GM19238 (cell line): Measurements from ENCODE around the gene GRIA1.

Experiments
- DNase-seq: peaks from one replicate; pipeline ENCODE4 v3.0.0; 2011; ENCODE audit warnings: low spot score; ENCODE audit not compliant: insufficient read length

GRIA1 gene

DNA sequence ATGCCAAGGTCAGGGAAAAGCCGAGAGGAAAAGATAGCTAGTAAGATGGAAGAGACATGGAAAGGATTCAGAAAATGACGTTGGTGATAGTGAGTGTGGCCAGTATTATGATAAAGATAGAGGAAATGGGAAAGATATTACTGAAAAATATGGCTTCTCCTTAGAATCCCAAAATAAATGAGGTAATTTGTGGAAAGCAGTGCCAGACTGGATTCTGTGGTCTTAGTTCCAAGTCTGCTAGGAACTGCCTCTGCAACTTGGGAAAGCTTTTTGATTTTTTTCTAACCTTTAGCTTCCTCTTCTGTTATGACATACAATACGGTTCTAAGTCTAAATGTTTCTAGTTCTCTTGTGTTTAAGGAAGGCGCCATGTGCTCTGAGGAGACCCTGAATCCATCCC, 54.2 kb downstream of the GRIA1 start:
- no peak for DNase-seq

DNA sequence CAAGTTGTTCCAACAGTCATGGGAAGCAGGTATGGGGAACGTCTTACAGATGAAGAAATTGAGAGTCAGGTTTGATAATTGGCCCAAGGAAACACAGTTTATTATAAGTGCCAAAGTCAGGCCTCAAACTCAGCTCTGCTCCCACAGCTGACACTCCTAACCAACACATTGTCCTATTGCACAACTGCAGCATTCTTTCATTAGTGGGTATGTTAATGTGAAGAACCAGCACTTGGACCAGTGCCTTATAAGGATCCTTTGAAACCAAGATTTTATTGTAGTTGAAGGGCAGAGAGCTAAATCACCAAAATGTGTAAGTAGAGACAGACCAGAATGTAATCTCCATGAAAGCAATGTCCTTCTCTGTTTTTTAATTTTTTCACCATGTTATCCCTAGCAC, 56.1 kb downstream of the GRIA1 start:
- no peak for DNase-seq

DNA sequence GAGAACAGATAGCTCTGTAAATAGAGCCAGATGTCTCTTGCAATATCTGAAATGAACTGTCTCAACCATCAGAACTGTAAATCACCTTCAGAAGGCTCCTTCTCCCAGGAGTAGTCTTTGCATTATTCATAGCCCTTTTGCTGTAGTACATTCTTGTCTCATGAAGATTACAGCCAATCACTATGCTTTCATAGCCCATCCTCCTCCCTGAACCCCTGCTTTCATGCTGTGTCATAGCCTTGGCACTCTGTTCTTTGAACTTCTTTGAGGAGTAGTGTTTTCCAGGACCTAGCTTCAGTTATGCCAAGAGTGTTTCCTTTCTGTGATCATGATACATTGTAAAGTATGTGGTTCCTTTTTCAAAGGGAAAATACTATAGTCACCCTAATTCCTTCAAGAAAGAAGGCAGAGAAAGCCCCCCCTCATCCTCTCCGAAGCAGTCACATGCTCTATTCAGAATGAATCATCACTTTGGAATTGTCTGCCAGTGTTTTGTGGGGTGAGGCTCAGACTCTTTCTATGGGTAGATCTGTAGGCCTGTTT, 61.1 kb downstream of the GRIA1 start:
- no peak for DNase-seq

DNA sequence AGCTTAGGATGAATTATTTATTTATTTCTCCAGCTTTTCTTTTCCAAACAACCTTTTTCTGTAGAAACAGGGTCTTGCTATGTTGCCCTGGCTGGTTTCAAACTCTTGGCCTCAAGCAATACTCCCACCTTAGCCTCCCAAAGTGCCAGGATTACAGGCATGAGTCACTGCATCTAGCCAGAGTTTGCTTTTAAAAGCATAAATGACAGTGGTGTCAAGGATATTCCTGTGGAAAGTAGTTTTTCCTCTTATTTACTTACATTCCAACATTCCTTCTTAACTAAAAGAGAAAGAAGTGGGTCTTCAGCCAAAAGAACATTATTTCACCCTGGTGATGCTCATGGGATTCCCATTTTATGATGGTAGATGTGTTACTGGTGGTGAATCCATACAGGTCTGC, 62.4 kb downstream of the GRIA1 start:
- no peak for DNase-seq

DNA sequence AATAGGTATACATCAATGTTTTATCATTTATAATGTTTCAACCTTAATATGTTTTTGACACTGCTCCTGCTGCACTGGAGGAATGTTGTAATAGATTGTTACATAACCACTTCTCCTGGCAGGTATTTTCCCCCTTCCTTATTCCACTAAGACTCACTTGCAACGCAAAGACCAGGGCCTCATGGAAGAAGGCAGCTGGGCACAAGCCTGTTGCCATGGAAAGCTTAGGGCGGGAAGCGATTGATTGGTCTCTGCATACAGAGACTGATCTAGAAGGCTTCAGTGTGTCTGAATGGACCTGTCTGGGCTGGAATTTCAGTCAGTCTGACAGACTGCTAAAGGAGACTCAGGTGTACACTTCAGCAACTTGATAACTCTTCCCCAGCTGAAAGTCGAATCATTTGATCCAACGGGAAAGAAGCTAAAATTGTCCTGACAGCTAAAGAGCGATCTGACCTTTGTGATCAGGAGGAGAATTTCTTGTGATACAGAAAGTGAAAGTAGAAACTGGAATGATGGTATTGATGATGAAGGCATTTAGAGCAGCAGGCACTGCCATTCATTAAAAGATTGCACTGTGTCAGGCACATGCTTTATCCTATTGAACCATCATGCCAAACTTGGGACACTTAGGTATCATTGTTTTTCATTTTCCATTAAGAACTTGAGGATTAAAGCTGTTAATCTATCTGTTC, 65.1 kb downstream of the GRIA1 start:
- no peak for DNase-seq

DNA sequence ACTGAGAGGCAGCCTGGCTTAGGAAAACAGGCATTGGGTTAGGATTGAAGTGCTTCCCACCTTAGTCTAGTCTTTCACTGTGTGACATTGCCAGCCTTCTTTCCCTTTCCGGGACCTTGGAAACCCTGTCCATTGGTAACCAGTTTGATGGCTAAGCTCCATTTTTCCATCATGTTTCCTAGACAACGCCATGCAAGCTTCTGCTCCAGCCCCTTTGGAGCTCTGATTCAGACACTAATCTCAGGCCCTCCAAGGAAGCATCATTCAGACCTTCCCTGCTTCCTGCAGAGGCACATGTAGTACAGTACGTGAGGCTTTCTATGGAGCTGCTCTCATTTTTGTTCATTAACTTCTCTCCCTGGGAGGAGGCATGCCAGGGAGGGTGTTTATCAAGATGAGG, 68.5 kb downstream of the GRIA1 start:
- no peak for DNase-seq

DNA sequence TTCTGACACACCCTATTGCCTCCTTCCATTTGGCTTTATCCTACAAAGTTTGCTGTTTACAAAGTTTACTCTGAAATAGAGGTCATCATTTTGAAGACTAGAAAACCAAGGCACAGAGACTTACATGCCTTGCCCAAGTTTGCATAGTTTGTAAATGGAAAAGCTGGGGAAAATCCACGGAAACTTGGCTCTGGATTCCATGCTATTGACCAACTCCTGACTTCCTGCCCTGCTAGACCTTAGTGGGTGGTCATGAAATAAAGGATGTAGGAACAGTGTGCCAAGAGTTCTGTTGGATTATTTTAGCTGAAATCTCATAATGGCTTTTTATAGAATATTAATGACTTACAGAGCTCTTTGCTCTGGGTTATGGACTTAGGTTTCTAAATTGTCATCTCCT, 69.5 kb downstream of the GRIA1 start:
- no peak for DNase-seq

DNA sequence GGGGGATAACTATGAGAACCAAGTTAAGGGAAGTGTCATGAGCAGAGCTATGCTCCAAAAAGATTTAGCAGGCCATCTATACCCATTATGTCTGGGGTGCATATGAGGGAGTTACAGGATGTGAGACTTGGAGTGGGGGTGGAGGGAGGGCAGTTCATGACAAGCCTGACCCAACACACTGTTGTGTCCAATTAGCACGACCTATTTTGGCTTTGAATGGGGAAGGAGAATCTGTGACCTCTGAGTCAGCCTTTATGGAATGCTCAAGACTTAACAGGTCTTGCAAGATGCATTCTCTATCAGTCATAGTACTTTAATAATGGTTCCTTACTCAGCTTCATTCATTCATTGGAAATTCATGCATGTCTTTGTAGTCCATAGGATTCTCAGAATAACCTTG, 71.7 kb downstream of the GRIA1 start:
- no peak for DNase-seq

DNA sequence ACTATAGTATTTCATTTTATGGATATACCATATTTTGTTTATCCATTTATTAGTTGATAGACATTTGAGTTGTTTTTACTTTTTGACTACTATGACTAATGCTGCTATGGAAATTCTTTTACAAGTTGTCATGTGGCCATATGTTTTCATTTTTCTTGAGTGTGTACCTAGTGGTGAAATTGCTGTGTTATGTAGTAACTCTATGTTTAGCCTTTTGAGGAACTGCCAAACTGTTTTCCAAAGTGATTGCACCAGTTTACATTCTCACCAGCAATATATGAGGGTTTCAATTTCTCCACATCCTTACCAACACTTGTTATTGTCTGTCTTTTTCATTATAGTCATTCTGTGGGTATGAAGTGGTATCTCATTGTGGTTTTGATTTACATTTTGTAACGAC, 75.4 kb downstream of the GRIA1 start:
- DNase-seq, result no peak

DNA sequence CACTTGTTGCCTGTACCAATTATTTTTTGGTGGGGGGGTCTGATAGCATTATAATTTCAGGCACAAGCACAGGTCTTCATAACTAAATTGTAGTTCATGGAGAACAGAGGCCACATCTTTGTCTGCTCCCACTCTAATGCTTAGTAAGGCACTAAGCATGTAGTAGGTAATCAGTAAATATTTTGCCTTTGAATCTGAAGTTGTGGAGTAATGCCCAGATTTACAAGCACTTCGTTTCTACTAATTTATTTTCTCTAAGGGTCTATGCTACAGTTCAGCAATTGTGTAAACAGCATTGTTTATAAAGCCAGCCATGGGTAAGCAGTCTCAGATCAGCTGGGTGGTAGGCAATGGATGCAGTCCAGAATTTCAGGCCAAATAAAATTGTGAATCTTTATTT, 78.6 kb downstream of the GRIA1 start:
- DNase-seq, result no peak

DNA sequence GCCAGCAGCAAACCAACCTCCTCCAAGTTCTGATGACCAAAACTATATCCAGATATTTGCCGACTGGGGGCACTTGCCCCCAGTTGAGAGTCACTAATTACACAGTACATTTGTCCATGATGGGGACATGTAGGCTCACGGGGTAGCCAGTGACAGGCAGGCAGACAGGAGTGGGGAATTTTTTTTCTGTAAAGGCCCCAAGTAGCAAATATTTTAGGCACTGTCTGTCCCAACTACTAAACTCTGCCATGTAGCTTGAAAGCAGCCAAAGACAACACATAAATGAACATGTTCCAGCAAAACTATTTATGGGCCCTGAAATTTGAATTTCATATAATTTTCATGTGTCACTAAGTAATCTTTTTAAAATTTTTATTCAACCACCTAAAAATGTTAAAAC, 80.7 kb downstream of the GRIA1 start:
- no peak for DNase-seq

DNA sequence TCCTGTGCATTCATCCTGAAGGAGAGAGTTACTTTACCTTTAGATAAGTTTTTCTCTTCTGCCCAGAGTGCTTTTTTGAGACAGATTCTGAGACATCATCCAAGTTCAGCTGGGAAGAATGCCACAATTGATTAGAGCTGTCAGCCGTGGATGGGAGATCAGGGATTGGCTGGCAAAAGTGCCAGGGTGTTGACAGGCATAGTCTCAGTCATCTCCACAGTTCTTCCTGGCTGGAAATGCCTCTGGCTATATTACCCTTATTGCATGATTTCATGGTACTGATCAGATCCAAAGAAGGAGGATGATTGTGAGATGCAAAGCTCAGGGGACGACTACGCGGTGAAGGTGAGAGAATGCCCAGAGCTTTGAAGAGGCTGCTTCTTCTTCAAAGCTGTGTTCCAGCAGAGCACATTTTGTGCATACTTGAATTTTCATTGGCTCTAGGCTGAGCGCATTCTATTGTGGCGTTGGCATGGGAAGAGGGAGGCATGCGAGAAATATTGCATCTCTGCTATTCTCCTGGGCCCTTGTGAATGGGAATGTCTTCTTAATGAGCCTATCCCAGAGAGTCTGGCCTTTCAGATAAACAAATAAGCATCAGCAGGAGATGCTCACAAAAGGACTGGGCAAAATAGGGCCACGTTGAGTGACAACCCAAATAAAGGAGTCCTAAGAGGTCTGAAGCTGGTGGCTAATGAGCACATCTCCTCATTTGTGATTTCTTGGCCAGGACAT, 82.1 kb downstream of the GRIA1 start:
- no peak for DNase-seq

DNA sequence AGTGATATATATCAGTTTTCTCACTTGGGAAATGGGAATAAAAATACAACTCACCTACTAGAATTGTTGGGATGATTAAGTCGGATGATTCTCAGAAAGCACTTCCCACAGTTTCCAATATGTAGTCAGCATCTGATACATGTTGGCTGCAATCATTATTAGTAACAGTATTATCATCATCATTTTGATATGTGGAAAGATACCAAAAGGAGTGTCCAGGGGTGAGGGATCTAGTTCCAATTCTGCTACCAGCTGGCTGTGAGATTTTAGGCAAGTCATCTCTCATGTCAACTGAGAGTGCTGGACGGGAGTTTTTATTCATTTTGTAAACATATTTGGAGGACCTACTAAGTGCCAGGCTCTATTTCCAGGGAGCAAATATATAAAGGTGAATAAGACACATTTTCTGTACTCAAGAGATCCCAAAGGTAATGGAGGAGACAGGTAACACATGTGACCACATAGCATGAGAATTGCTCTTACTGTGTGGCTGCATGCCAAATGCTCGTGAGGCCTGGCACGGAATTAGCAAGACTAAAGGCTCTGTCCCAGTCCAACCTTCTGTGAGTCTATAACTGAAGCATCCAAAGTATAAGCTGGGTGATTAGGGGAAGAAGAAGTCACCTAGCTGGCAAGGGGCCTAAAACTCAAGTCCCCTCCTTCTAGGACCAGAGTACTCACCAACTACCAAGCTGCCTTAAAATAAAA, 83.0 kb downstream of the GRIA1 start:
- DNase-seq, result no peak

DNA sequence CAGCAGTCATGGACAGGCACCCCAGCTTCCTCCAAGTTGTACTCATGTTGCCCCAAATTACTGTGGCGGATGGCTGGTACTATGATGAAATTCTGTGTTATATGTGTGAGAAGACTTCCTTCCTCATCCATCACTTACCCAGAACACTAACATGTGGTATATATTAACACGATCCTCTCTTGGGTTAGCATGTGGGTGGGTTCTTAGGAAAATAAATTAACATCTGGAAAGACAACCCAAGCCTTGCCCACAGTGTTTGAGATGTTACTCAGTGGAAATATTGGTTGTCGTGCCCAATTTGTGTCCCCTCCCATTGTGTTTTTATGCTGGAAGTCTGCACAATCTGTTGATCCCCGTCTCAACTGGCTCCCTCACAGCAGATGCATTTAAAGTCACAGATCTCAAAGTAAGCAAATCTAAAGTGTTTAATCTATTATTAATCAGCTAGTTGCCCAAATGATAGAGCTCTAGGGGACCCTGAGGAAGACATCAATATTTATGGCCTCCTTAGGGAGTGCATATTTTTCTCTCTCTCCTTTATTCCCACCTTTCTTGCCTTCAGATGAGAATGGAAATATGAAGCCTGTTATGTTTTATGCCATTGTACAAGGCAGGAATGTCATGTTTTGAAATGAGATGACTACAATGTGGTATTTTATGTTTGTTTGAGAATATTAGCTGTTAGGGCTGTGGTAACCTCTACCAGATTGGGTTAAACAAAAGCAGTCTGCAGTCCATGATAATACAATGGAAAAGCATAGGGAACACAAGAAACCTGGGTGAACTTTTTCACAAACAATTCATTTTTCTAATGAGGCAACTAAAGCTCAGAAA, 93.9 kb downstream of the GRIA1 start:
- DNase-seq, result no peak

DNA sequence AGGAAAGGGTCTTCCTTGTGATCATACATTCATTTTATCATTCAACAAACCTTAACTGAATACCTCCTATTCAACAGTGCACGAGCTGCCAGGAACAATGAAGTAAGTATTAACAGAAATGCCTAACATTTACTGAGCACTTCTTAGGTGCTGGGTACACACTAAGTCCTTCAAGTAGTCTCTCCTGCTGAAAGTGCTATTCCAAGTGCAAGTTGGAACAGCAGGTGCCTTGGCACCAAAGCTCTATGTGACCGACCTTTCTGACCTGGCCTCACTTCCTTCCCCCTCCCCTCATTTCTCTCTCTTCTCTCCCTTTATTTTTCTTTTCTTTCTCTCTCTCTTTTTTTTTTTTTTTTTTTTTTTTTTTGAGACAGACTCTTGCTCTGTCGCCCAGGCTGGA, 94.5 kb downstream of the GRIA1 start:
- no peak for DNase-seq

DNA sequence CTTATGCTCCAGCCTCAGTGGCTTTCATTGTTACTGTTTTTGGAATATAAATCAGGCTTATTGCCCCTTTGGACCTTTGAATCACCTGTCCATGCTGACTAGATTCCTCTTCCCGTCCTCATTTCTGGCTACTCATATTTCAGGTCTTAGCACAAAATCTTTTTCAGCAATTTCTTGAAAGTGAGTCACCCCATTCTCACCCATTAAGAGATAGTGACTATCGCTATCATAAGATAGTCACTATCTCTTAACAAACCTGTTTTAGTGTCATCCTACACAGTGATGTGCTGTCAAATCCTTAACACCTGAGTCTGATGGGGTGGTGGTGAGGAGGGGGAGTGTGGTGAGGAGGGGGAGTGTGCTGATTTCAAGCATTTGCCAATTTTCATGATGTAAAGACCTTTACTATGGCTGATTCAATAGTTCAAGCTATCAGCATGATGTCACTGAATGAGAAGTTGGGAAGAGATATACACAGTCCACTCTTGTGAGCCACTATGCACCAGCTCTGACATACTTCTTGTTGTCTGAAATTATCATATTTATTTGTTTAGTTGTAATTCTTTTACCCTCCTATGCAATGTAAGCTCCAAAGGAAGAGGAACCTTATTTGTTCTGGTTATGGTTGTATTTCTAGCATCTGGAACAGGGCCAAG, 95.3 kb downstream of the GRIA1 start:
- no peak for DNase-seq

DNA sequence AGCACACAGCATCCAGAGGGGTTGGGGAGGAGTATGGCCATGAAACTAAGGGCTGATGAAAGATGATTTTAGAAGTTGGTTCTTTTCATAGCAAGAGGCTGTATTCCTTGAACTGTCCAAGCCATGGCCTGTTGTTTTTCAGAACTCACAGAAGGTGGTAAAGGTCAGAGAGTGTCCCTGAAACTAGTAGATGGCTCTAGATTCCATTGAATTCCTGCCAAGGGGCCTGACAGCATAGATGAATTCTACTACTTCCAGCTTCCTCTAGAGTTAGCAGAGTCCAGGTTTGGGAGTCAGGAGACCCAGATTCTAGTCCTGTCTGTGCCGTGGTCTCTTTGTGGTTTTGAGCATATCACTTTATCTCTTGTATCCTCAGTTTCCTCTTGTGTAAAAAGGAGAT, 101.6 kb downstream of the GRIA1 start:
- no peak for DNase-seq

DNA sequence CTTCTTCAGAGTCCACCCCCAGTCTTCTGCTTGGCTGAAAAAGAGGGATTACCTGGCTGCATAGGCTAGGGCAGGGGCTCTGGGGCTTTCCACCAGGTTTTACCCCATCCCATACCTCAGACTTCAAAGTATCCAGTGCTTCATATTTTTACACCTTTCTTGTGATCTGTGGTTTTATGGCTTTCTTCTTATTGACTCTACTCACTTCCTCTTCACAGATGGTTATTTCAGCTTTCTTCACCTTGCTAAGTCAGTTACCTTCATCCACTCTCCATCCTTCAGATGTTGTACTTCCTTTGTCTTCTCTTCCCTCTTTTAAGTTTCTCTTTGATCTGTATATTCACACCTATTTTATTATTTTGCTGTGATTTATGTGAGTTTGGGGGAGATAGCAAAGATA, 104.3 kb downstream of the GRIA1 start:
- no peak for DNase-seq

DNA sequence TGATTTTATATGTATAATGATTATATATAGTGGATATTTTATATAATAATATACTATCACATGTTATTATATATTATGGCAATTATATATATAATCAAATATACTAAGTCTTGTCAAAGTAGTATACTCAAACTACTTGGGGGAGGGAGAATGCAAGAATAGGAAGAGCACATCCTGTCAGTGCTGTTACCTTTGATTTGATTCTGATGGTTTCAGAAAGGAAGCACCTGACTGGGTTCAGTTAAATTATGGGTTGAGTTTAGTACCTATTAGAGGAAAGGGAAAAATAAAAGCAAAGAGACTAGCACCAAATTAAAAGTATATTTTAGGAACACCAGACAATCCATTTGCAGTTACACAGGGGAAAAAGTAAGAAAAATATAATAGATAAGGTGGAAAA, 107.6 kb downstream of the GRIA1 start:
- no peak for DNase-seq

DNA sequence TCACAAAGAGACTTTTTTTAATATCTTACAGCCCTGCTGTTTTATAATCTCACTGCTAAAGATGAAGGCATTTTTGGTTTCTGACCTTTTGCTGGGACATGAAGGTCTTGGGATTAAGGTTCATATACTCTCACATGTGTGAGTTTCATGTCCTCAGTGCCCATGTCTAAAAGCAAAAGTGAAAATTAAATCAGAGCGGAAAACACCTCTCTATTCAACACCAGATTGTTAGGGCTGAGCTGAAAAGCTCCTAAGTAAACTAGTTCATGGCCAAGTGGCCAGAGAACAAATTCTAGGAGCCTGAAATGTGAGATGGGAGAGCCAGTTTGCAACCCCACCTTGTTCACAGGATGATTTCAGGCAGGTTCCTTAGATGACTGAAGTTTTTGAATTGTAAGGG, 110.9 kb downstream of the GRIA1 start:
- peak; percentile 3 for DNase-seq

DNA sequence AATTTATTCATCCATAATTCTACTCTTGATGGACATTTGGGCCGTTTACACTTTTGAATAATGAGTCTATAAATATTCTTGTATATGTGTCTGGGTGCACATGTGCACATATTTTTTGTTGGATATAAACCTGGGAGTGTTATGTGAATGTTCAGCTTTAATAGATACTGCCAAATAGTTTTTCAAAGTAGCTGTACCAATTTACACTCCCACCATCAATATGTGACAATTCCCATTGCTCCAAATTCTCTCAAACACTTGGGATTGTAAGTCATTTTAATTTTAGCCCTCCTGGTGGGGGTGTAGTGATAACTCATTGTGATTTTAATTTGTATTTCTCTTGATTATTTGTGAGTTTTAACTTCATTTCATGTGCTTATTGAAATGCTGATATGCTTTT, 114.9 kb downstream of the GRIA1 start:
- DNase-seq, result no peak
